Measurements from ENCODE around the gene EFNA3. TPM values are rescaled to one million over a fixed set of nuclear protein-coding genes. Genes with fewer than 3 reads are reported as not detected.
A peak's percentile ranks its signal among the peaks of the same experiment; 100 is the strongest.

EFNA3 gene
- total and polyA plus RNA-seq, 2 experiments from 2014 or later, result 10.3 to 13.6 TPM

DNA sequence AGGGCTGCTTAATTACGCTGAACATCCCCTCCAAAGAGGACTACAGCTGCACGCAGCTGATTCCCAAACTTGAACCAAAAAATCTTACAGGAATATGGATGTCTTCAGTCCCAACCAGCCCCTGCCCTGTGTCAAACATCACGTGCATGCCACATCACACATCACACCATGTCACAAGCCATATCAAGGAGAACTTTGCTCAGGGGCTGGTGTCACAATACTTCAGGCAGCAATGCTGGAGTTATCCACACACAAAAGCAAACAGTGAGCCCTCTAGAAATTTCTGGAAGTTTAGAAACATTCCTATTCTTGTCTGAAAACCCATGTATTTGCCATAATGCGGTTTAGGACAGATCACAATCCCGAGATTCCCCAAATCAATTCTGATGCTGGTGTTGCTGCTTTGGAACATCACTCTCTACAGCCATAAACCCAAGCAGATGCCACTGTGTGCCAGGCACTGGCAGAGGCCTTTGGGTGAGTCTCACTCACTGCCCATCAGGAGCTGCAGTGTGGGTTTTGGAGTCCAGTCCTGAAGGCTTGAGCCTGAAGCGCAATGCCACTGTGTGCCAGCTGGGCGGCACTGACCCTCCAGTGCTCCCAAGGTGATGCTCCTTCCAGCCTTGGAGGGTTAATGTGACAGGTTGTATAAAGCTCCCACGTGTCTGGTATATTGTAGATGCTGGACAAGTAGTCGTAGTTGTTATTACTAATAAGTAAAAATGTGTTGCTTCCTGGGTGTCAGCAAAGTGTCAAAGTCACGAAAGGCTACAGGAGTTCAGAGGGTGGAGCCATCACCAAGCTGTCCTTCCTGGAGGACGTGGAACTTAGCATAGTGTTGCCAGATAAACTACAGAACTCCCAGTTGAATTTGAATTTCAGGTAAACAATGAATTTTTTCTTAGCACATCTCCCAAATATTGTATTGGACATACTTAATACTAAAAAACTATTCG lies 28.9 kb downstream of the EFNA3 start:
- Histone ChIP-seq H3K79me2 (replicated peaks; ENCODE audit: insufficient read depth) (no peaks in the 10 kb centered on the region), H3F3A (replicated peaks; ENCODE audit: low read depth) (0 out of 2 replicates have a peak, but pooled peaks cover 3% of the 10 kb centered on the region), H4K20me1 (replicated peaks; ENCODE audit: insufficient read depth) (no peaks in the 10 kb centered on the region), H3K4me3 (no peak overlapping the region), H3K27me3 (ENCODE audit: insufficient read depth) (no peaks in the 10 kb centered on the region), H3K9me2 (ENCODE audit: insufficient read depth) (no peaks in the 10 kb centered on the region), H3K4me1 (ENCODE audit: insufficient read depth) (no peaks in the 10 kb centered on the region; the same call in 1 of the 2 replicates), H3K27ac (ENCODE audit: low read depth) (no peak overlapping the region), H3K36me3 (ENCODE audit: insufficient read depth) (no peaks in the 10 kb centered on the region), H2AFZ (0 out of 2 replicates have a peak overlapping the region, but pooled peaks have one; percentile 23), H3K4me2 (no peak overlapping the region)
- peaks cover 1% of the 10 kb centered on the region for H3K27me3 Mint-ChIP-seq (ENCODE audit: insufficient read depth, low read depth, poor library complexity)
- ATAC-seq, result no peak
- H3K36me3 Mint-ChIP-seq (ENCODE audit: low read depth), result no peaks in the 10 kb centered on the region
- H3K4me3 Mint-ChIP-seq, result no peak overlapping the region
- 0 out of 3 replicates have a peak, but pooled peaks cover 2% of the 10 kb centered on the region for H3K4me1 Mint-ChIP-seq
- TF ChIP-seq, protein P1, sequence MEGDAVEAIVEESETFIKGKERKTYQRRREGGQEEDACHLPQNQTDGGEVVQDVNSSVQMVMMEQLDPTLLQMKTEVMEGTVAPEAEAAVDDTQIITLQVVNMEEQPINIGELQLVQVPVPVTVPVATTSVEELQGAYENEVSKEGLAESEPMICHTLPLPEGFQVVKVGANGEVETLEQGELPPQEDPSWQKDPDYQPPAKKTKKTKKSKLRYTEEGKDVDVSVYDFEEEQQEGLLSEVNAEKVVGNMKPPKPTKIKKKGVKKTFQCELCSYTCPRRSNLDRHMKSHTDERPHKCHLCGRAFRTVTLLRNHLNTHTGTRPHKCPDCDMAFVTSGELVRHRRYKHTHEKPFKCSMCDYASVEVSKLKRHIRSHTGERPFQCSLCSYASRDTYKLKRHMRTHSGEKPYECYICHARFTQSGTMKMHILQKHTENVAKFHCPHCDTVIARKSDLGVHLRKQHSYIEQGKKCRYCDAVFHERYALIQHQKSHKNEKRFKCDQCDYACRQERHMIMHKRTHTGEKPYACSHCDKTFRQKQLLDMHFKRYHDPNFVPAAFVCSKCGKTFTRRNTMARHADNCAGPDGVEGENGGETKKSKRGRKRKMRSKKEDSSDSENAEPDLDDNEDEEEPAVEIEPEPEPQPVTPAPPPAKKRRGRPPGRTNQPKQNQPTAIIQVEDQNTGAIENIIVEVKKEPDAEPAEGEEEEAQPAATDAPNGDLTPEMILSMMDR (conservative IDR thresholded peaks at IDR 0.05; ENCODE audit: low read depth in 2 of 2), result peak in 1 of 2 experiments; percentile 21; a peak in 2 of 4 replicates
- TF ChIP-seq ZNF114 (CRISPR knock-in tag; IDR thresholded peaks at IDR 0.05), result no peak
- no peak for DNase-seq (ENCODE audit: low spot score)
- H3K9me3 Mint-ChIP-seq, result no peaks in the 10 kb centered on the region
- H3K27ac Mint-ChIP-seq, result no peak overlapping the region

DNA sequence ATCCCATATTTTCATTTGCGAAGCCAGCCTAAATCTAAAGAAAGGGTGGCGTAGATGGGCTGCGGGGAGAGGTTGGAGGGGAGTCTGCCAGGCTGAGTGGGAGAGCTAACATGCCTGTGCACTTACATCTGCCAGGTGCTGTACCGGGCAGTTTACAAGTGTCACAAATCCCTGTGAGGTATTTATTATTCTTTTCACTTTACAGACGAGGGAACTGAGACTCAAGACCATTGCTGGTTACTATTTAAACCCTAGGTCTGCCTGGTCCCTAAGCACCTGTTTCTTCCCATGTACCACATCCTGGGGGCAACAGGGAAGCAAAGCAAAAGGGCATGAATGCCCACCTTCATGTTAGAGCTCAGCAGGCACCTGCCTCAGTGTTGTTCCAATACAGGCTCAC lies 29.7 kb downstream of the EFNA3 start:
- H3K27me3 Mint-ChIP-seq (ENCODE audit: insufficient read depth, low read depth, poor library complexity), result peaks cover 1% of the 10 kb centered on the region
- no peak for ATAC-seq
- H3K4me1 Mint-ChIP-seq, result 0 out of 3 replicates have a peak, but pooled peaks cover 2% of the 10 kb centered on the region
- no peak for TF ChIP-seq NANOG (IDR thresholded peaks at IDR 0.05; ENCODE audit: borderline replicate concordance)
- TF ChIP-seq ZNF114 (CRISPR knock-in tag; IDR thresholded peaks at IDR 0.05), result no peak
- no peak for TF ChIP-seq JUNB (IDR thresholded peaks at IDR 0.05; ENCODE audit: unreplicated experiment)
- TF ChIP-seq ZNF462 (CRISPR knock-in tag; IDR thresholded peaks at IDR 0.05), result no peak
- no peak for TF ChIP-seq REST (IDR thresholded peaks at IDR 0.05; ENCODE audit: unreplicated experiment)
- no peak for TF ChIP-seq EZH2phosphoT487 (IDR thresholded peaks at IDR 0.05; ENCODE audit: unreplicated experiment)

More for the DNA sequence above, 29.7 kb downstream of the EFNA3 start:
- Histone ChIP-seq H3K9me2 (ENCODE audit: insufficient read depth) (no peaks in the 10 kb centered on the region), H4K20me1 (replicated peaks; ENCODE audit: insufficient read depth) (no peaks in the 10 kb centered on the region), H3K4me1 (ENCODE audit: insufficient read depth) (no peaks in the 10 kb centered on the region; the same call in 1 of the 2 replicates), H3K4me3 (no peak overlapping the region), H2AFZ (no peak overlapping the region), H3K4me2 (no peak overlapping the region), H3F3A (replicated peaks; ENCODE audit: low read depth) (0 out of 2 replicates have a peak, but pooled peaks cover 3% of the 10 kb centered on the region), H3K36me3 (ENCODE audit: insufficient read depth) (no peaks in the 10 kb centered on the region), H3K27me3 (ENCODE audit: insufficient read depth) (no peaks in the 10 kb centered on the region), H3K79me2 (replicated peaks; ENCODE audit: insufficient read depth) (no peaks in the 10 kb centered on the region), H3K27ac (ENCODE audit: low read depth) (no peak overlapping the region)
- H3K36me3 Mint-ChIP-seq (ENCODE audit: low read depth), result no peaks in the 10 kb centered on the region
- H3K9me3 Mint-ChIP-seq, result no peaks in the 10 kb centered on the region
- no peak for DNase-seq (ENCODE audit: low spot score)
- H3K27ac Mint-ChIP-seq, result no peak overlapping the region
- H3K4me3 Mint-ChIP-seq, result no peak overlapping the region
